GM12801 (cell line): ENCODE data around the gene IQGAP2.

Source experiments
- CTCF ChIP-seq: IDR thresholded peaks from one replicate; pipeline ENCODE4 v1.5.1; 2011; ENCODE audit warnings: control low read depth; ENCODE audit not compliant: insufficient read length; ENCODE audit errors: extremely low read depth

Gene IQGAP2

GRCh38 chr5:76399268-76399667 lies 3.8 kb upstream of the IQGAP2 start:
- TF ChIP-seq CTCF = no peak

- TF ChIP-seq CTCF = no peak
These were observed 2.6 kb upstream of the IQGAP2 start for GRCh38 chr5:76400466-76400865.

GRCh38 chr5:76401801-76402250 lies 1.3 kb upstream of the IQGAP2 start:
- TF ChIP-seq CTCF = no peak

- TF ChIP-seq CTCF = no peak
These were observed 717 bp upstream of the IQGAP2 start for GRCh38 chr5:76402251-76402885.

GRCh38 chr5:76403766-76404222 lies 709 bp downstream of the IQGAP2 start:
- no peak for TF ChIP-seq CTCF

GRCh38 chr5:76404223-76405211 lies 1.4 kb downstream of the IQGAP2 start:
- TF ChIP-seq CTCF = no peak

- TF ChIP-seq CTCF = no peak
These were observed 2.9 kb downstream of the IQGAP2 start for GRCh38 chr5:76406014-76406413.
